T follicular helper cell (primary cell): Measurements from ENCODE around the gene PMVK.
"Not testable (repeated sequence)": the region's sequence is repeated elsewhere in the genome, so short reads cannot be mapped to it uniquely, and the experiment has no call there.

Experiments
- DNase-seq: peaks from one replicate; pipeline ENCODE4 v3.0.0-alpha.2; 2020; ENCODE audit warnings: low read depth
- total RNA-seq, 2 experiments: gene quantifications; one replicate each; lab custom pipeline; 2026; lab: John Stamatoyannopoulos, UW

Gene PMVK
- 20.8 to 27.0 reads per million in 2 experiments for total RNA-seq

DNA sequence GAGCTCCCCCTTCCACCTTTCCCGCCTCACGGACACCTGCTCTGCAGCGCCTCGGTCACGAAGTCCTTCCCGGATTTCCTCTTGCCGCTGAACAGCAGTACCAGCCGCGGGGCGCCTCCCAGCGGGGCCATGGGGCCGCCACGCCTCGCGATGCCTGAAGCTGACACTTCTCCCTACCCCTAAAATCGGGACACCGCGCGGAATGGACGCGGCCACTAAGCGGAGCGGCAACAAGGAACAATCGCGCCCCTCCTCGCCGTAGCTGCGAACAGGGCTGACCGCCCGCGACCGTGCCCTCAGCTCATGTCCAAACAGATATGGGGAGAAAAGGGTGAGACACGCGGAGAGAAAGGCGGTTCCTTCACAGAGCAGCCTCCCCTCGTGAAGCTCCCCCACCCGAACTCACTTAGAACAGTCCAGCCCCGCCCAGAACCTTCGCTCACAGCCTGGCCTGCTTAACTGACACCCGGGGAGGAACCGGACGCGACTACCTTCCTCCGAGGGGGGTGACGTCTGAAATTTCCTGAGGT, at the start of gene PMVK:
PMVK (minus strand) TSS at position 165 of the 530 bp plus-strand sequence; CDS start at position 131, 34 bp downstream.
- DNase-seq, result peak; percentile 95

DNA sequence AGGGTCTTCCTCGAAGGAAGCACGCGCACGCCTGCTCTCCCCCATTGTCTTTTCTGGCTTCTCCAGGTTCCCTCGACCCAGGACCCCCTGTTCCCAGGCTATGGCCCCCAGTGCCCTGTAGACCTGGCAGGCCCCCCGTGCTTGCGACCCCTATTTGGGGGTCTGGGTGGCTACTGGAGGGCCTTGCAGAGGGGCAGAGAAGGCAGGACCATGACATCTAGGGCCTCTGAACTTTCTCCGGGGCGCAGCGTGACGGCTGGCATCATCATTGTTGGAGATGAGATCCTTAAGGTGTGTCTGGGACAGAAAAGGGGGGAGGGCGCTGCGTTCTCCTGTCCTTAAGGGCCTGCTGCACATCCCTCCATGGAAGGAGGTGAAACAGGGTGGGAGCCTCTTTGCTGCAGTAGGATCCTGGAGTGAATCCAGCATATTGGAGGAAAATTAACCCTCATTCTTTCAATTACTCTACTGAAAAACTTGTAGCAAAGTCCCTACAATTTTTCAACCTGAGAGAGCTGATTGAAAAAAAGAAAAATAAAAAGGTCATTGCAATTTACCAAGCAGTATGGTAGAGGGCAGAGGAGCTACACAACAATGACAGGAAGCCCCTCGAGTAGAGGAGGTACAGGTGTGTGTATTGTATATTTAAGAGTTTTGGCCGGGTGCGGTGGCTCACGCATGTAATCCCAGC, 47.4 kb upstream of the PMVK start:
- no peak for DNase-seq

DNA sequence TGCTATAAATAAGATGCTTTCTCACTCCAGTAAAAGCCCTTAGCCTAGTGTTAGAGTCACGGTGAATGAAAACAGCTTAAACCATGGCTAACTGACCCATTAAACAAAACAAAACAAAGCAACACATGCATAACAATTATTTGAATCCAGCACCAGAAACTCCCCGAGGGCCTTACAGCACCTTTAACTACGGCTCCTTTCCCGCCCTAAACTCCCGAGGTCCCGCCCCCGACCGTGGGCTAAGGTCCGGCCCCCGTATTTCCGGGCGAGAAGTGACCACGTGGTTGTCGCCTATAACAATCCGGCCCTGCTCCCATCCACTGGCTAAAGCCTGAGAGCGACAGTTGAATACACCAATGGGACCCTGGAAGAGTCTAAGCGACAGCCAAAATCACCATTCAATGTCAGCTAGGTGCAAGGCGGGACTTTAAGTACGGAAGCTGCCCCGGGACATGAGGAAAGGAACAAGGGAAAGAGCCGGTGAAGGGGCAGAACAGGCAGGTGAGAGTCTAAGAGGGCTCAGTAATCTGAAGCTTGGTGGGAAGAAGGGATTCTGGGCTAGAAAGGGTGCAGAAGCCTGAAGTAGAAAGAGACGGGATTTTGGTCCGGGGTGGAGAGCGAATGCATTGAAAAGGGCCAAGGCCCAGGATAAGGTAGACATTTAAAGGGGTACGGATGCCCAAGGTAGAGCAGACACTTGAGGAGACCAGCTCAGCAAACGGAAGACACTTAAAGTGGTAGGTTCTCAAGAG, 46.6 kb upstream of the PMVK start, which contains the start of gene FLAD1:
FLAD1 (plus strand) TSS at position 448 of the 752 bp plus-strand sequence. CDS start 351 bp downstream, outside the sequence.
- peak; percentile 93 for DNase-seq

DNA sequence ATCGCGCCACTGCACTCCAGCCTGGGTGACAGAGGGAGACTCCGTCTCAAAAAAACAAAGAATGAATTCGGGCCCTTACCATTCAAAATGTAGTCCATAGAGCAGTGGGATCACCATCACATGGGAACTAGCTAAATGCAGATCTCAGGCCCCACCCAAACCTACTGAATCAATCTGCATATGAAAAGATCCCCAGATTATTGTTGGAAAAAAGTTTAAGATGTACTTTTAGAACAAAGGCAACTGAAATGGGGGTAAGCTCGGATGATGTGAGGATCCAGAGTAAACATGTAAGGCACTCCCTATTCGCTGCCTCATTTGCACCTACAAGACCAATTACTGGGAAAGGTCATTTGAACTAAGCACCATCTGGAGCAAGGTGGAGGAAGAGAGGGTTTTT, 45.8 kb upstream of the PMVK start:
- DNase-seq, result no peak

DNA sequence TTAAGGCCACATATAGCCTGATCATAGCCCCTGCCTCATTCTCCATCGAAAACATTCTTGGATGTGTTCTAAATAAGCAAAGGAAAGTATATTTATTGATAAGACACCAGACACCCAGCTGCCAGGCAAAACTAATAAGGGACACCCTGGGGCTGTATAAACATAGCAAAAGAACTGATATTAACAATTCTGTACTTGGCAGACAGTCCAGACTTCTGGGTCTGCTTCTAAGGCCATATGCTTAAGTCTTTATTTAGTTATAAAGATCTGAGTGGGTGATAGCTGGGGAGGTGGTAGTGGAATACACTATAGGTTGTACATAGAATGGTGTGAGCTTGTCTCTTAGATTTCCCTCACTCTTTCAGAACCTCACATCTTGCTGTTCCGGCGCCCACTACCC, 41.8 kb upstream of the PMVK start:
- DNase-seq, result no peak

DNA sequence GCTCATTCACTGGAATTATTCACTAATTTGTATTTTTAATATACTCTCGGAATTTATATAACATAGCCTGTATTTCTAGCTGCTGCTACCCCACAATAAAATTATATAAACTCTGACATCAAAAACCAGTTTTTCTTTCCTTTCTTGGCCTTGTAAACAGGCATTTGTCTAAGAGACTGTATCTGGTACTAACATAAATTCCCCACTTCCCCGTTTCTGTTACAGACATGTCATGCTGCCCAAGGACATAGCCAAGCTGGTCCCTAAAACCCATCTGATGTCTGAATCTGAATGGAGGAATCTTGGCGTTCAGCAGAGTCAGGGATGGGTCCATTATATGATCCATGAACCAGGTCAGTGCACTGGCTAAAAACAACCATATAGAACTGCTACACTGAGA, 41.2 kb upstream of the PMVK start:
- DNase-seq, result not testable (repeated sequence)

DNA sequence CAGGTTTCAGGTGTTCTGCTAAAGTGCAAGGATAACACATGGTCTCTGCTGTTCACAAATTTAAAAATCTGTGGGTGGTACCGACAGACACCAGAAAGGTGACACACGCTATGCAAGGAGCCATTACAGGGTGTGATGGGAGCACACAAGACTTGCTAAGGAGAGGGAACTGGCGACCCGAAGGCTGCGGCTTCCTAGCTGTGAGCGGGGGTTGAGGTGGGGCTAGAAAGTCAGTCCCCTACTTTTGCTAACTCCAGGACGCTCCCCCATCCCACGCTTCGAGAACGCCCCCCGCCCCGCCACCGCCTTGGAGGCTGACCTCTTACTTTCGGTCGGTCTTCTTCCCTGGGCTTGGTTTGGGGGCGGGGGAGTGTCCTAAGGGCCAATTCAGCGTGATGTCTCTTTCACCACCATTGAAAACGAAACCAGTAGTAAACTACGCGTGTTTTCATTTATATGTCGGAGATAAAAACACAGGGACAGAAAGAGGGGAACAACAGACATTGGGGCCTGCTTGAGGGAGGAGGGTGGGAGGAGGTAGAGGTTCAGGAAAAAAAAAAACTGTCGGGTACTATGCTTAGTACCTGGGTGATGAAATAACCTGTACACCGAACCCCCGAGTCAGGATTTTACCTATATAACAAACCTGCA, 39.0 kb upstream of the PMVK start:
- DNase-seq, result peak; percentile 17

DNA sequence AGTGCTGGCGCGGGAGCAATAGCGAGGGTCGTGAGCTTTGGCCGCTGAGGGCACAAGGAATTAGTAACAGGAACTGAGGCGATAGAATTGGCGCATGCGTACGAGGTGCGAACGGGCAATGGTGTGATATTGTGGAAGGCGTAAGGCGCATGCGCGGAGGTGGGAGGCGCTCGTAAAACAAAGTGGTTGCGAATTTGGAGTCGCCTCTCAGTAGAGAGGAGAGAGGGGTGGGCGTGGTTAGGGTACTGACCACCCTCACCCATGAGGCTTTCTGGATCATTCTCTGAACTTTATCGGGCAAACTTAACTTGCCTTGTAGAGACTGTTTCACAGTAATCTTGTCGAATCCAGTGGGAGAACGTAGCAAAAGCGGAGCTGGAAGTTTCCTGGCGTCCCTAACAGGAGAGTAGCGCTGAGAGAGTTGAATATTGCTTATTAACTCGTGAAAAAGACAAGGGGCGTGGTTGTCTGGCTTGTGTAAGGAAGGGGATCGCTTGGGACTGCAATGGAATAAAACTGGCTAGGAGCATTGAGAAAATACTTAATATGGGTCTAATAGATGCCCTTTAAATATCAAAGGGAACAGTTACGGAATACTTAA, 38.4 kb upstream of the PMVK start:
- peak; percentile 90 for DNase-seq

DNA sequence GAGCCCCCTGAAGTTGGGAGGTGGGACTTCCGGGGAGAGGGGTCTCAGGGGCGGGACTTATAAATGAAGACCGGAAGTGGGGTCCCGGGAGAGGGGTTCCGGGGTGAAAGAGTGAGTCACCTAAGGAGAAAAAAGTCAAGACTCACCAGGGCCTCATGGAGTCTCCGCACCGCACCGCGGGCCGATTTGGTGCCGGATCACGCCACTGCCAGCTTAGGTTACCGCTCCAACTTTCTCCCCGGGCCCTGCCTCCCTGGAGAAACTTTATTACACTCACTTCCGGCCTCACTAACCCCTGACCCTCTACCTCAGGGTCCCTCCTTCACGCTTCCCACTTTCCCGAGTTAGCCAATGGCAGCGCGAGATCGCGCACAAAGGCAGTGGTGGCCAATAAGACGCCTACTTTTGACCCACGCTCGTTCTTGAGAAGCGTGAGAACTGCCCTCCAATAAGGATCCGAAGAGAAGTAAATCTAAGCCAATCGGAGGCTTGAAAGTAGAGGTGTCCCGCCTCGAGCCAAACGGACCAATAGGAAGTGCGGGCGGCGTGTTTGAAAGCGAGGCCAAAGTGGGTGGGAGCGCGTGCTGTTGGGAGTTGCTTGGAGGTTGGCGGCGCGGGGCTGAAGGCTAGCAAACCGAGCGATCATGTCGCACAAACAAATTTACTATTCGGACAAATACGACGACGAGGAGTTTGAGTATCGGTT, 37.7 kb upstream of the PMVK start, which contains the start of gene CKS1B:
CKS1B (plus strand) TSS at position 580 of the 706 bp plus-strand sequence; CDS start at position 645, 65 bp downstream.
- peak; percentile 95 for DNase-seq

DNA sequence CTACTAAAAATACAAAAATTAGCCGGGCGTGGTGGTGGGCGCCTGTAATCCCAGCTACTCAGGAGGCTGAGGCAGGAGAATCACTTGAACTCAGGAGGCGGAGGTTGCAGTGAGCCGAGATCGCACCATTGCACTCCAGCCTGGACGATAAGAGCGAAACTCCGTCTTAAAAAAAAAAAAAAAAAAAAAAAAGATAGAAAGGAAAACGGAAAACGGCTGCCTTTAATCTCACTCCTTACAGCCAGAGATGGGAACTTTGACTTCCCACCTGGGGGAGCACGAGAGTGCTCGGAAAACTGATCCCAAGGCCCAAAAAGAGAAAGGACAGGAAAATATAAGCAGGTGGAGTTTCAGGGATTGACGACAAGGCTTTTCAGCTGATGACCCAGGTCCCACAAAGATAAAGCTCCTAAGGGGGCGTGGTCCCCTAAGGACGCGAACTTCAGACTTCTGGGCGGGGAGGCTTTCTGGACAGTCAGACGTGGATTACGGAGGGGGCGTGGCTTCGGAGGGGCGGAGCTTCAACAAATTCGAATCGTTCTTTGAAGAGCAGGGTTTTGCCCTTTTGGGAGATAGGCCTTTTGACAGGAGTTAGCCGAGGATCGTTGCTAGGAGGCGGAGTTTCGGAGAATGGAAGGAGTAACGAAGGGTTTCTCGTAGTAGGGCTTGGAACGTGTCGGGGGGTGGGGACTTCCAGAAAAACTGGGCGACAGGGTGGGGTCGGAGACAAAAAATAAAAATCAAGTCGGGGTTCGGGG, 37.0 kb upstream of the PMVK start:
- DNase-seq, result peak; percentile 86

DNA sequence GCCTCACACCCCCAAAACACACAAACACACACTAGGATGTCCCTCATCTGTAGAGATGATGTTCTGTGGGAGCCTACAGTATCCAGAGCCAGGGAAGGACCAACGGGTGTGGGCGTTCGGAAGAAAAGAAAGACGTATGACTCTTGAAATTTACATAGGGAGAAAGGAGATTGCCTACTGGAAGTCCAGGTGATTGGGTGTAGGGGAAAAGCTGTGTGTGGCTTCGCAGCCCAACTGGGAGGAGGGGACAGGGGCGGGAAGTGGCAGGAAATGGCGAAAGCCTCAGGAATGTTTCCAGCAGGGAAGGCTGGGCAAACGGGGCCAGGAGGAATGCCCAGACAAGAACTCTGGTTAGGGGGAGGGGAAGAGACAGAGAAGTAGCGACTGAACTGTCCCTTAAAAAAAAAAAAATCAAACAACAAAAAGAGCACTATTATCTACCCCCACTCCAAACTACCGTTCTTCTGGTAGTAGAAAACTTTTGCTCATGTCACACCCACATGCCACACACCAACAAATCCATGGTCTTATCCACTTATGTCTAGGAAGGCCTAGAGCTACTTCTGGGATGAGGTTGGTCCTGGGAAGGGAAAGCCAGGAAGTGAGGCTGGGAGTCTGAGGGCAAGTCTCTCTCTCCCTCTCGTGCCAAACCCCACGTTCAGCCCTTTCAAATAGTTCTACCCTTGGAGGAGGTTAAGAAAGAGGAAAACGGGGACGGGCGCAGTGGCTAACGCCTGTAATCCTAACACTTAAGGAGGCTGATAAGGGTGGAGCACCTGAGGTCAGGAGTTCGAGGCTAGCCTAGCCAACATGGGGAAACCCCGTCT, 36.2 kb upstream of the PMVK start:
- no peak for DNase-seq

DNA sequence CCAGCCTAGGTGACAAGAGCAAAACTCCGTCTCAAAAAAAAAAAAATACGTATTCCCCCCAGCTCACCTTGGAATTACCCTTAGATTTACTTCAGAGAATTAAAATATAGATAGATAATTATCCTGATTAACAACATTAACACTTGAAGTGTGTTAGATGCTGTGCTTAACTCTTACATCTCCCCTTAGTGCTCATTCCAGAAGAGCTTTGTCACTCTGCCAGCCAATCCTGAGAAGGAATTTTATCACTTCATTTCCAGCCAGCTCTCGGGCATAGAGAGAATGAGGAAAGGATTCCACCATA, 35.6 kb upstream of the PMVK start:
- DNase-seq, result no peak

DNA sequence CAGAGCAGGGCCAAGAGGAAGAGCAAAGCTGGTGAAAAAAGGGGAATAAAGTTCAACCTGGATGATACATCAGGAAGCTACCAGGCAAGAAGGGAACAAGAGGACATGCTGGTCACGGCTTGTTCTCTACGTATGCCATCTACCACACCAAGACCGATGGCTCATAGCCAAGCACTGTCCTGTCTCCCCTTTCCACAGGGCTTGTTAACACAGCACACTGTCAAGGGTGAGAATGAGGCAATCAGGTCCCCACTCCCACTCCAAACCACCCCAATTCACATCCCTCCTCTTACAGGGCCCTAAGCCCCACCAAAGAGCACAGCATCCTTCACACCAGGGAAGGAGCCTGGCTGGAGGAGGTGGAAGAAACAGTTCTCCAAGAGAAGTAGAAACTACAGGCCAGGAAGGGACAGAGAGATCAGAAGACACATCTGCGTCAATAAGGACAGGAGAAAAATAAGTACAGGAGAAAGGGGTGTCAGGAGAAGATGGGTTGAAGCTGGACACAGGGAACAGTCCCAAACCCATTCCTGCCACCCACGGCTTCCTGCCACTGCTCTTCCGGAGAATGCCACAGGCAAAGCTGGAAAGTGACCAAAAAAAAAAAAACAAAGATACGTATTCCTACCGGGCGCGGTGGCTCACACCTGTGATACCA, 35.0 kb upstream of the PMVK start:
- no peak for DNase-seq

DNA sequence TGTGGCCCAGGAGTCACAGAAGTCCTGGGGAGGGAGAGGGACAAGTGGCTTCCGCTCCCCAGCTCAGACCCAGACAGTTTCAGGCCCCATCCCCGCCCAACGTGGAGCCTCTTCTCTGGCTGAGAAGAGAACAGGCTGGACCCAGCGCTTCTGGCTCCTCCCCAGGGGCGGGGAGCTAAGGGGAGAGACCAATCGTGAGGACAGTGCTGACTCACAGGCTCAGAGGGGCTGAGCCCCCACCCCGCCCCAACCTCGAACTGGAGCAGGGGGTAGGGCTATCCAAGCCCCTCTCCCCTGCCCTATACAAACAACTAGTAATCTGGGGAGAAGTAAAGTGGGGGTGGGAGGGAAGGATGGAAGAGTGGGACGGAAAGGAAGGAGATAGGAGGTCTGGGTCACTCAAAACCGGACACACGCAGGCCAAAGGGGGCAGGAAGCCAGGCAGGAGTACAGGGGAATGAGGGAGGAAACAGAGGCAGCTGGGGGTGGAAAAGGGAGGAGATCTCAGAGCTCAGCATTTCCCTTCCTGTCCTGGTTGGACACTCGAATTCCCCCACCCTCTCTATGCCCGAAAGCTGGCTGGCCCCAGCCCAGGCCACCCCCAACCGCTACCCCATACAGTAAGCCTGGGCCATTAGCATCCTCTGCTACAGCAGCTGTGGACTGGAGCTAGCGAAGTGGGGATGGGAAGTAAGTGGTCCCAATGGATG, 34.3 kb upstream of the PMVK start, which contains the start of gene SHC1:
SHC1 (minus strand) TSS at position 117 of the 710 bp plus-strand sequence. CDS start 221 bp downstream, outside the sequence.
- DNase-seq, result no peak

DNA sequence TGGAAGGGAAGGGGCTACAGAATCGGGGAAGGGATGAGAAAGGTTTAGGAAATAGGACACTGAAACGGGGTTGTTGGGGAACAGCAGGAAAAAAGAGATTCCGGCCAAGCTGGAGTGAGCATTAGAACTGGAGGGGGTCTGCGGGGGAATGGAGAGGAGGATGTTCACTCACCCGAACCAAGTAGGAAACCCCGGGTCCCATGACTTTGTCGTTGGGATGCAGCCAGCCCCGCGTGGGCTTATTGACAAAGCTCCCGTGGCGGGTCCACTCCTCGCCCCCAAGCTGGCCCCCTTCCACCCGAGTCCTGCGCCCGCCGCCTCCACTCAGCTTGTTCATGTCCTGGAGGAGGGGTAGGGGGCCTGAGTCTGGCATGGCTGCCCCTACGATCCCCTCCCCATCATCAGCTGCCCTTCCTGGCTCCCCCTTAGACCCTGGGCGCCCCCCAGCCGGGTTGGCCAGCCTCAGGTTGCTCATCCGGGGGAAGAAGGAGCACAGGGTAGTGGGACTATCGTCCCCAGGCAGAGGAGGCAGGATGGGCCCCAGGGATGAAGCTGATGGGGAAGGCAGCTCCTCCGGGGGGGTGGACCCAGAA, 33.4 kb upstream of the PMVK start:
- no peak for DNase-seq

DNA sequence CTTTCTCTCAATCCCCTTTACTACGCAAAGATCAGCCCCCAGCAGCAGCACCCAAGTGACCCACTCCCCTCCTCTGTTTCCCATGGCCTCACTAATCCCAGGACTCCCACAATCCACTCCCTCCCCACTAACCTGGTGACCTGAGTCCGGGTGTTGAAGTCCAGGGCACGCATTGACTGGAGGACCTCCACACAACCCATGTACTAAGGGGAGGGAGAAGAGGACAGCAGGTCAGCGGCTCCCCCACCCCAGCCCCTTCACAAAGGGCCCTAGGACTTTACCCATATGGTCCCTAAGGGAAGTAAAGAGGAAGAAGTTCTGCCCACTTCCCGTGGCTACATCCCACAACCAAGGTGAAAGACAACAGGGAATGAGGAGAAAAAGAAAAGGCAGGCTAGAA, 32.7 kb upstream of the PMVK start:
- no peak for DNase-seq

DNA sequence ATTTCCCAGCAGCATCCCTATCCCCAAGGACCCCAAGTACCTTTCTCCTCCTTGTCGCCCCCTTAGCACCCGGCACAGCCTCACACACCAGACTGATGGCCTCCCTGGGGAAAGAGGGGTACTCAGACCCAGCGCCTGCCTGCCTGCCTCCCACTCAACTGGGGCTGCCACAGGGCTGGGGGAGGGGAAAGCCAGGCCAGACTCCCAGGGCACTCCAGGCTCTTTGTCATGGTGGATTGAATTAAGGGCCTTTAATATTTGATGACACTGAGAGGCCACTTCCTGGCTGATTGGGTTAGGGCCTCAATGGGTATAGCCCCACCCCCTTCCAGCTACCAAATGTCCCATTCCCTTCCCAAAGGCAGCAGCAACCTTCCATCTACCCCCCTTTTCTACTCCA, 32.2 kb upstream of the PMVK start:
- DNase-seq, result no peak

DNA sequence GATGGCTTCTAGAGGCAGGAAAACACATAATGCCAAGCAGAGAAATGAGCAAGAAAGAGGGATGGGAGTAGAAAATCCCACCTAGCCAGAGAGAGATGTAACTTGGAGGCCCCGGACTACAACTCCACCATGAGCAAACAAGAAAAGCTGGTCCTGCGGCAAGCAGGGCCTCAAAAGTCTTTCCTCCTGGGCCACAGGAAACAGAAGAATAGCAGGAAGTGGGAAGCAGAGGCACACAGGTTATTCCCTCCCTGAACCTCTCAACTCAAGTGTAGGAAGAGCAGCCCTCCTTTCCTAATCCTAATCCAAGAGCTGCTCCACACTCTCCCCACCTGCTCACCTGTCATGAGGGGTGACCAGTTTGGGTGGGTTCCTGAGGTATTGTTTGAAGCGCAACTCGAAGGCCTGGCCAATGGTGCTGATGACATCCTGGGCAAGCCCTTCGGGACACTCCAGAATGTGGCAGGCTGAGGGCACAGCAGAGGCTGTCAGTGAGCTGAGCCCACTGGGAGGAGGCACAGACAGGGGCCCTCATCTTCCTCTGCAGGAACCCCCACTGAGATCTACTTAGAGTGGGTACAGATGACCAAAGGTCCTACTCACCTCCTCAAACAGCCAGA, 30.9 kb upstream of the PMVK start:
- no peak for DNase-seq
